Activated gamma-delta T cell treated with anti-CD3 and anti-CD28 coated beads, Interleukin-2, amount 50 U/mL, for 16 hours (primary cell): ENCODE measurements around the gene CLEC3A.
A peak's percentile ranks its signal among the peaks of the same experiment; 100 is the strongest.
"Not testable (repeated sequence)": the region's sequence is repeated elsewhere in the genome, so short reads cannot be mapped to it uniquely, and the experiment has no call there.

ENCODE experiments used
- DNase-seq: peaks from one replicate; pipeline ENCODE4 v3.0.0-alpha.2; 2020; ENCODE audit warnings: low read depth

The CLEC3A gene, protein sequence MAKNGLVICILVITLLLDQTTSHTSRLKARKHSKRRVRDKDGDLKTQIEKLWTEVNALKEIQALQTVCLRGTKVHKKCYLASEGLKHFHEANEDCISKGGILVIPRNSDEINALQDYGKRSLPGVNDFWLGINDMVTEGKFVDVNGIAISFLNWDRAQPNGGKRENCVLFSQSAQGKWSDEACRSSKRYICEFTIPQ

GRCh38 chr16:78022347-78023060 lies at the start of gene CLEC3A:
CLEC3A (plus strand) TSS chr16:78022548; CDS start chr16:78022627, 79 bp downstream.
- DNase-seq: no peak

- no peak for DNase-seq
Observed at GRCh38 chr16:77974883-77975282, 47.5 kb upstream of the CLEC3A start.

DNA sequence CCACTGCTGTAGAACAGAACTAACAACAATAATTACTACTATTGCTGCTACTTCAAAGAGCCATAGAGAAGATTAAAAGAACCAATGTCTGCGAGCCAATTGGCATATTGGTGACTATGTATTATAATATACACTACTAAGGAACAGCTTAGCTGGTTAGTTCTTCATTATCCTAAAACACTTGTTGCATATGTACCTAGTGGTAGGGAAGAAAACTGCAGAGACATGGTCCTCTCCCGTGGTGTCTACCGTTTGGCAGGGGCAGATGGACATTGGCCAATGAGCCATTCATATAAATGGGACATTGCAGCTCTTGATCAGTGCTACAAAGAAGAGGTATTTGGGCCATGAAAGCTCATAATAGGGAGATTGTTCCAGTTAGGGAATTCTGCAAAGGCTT lies 46.4 kb upstream of the CLEC3A start:
- no peak for DNase-seq

GRCh38 chr16:77977339-77977738 lies 45.0 kb upstream of the CLEC3A start:
- no peak for DNase-seq

DNA sequence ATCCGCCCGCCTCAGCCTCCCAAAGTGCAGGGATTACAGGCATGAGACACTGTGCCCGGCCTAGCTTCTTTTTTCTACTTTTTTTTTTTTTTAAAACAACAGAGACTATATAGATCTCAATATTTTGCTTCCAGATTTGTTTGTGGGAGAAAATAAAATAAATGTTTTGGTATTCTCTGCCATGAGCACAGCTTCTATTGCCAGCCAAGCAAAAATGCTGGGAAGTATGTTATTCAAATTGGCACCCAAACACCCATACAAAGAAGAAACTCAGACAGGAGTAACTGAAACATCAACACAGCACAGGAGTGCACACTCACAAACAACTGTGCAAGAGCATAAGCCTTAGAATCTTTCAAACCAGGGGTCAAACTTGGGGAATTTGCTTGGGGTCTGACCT lies 37.2 kb upstream of the CLEC3A start:
- DNase-seq: no peak

DNA sequence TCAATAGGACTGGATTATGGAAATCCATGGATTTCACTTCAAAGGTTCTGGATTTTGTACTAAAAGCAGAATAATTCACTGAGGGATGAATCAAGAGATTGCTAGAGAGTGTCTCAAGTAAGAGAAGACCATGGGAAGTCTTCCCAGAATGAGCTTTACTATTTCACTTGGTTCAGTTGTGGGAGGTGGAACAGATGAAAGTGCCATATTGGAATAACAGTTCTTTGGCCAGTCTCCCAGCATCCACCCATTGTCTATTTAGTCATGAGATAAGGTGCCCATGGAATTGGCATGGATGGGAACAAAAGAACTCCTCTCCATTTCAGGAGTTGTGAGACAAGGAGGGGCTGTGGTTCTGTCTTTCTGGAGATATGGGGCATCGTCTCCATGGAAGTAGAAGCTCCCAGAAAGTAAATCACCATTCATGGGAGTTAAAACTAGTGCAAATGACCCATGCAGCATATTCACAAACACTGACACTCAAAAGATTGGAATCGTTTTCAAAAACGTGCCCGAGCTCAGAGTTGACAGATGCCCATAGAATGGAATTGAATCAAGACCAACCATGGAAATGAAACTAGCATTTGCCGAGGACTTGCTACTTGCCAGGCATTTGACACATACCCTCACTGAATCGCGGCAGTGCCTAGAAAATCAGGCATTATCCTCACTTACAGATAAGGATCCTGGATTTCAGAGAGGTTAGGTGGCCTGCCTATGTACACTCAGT lies 36.2 kb upstream of the CLEC3A start:
- no peak for DNase-seq

- no peak for DNase-seq
Observed at GRCh38 chr16:77987810-77988209, 34.5 kb upstream of the CLEC3A start.

DNA sequence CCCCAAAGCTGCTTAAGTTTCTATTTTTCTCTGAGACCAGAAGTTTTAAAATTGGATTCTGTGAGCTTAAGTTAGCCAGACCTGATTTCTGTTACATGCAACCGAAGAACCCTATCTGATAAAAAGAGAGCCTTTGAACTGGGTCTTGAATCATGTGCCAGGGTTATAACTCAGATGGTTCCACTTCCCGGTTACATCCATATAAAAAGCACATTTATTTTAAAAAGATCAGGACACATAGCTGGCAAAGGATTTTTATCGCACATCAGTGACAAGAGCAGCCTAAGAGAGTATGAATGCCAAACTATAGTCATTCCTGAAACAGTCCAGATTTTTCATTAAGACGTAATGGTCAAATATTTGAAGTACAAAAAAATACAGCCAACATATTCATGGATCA lies 32.5 kb upstream of the CLEC3A start:
- DNase-seq: no peak

- no peak for DNase-seq
Observed at GRCh38 chr16:77991701-77992100, 30.6 kb upstream of the CLEC3A start.

GRCh38 chr16:77992381-77992780 lies 30.0 kb upstream of the CLEC3A start:
- not testable (repeated sequence) for DNase-seq

- no peak for DNase-seq
Observed at GRCh38 chr16:77993111-77993985, 29.0 kb upstream of the CLEC3A start.

DNA sequence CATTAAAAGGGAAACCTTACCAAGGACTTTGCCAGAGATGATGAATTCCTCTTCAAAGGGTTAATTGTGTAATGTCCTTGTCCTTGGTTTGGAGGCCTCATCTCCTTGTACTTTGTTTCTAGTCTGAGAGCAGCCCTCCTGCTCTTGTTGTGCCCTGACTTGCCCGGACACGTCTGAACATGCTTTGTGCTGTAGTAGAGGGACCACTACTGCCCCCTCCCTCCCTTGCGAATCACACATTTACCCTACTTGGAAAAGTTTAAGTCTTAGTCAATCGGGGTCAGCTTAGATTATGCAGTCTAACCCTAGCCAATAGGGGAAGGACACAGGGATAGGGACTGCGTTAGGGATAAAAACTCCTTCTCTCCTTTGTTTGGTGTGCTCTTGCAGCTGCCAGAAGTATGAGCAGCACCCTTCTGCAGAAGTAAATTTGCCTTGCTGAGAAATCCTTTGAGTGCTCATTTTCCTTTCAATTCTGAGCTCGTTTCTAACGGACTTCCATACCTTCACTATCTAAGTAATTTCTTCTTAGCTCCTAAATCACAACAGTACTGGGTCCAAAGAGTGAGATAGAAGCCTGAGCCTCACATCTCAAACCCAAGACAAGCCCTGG lies 26.4 kb upstream of the CLEC3A start:
- no peak for DNase-seq

DNA sequence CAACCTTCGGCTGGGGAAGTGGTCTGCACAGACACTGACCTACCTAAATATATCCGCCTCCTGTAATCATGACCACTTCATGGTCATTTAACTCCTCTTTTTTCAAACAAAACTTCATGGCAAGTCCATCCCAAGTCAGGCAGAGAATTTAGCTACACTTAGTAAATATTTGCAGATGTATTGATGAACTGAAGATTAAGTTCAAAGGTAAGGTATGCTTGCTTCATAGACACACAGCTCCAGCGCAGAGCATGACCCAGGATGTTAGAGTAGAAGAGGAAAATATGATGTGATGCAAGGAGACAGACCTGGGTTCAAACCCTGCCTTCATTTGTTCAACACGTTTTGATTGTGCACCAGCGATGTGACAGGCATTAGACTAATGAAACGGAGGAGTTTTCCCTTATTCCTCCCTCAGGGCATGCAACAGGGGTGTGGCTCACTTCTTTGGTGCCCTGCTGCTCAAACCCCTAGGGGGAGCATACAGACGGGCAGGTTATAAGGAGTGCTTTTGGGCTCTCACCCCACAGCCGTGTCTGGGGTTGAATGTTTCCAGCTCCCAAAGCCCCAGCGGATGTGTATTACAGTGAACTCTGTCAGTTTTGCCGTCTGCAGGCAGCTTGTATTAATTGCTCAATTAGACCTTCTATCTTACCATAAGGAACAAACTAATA lies 23.9 kb upstream of the CLEC3A start:
- no peak for DNase-seq

- no peak for DNase-seq
Observed at GRCh38 chr16:78001451-78002025, 20.8 kb upstream of the CLEC3A start.

- peak; percentile 12 for DNase-seq
Observed at GRCh38 chr16:78002915-78003538, 19.3 kb upstream of the CLEC3A start.

DNA sequence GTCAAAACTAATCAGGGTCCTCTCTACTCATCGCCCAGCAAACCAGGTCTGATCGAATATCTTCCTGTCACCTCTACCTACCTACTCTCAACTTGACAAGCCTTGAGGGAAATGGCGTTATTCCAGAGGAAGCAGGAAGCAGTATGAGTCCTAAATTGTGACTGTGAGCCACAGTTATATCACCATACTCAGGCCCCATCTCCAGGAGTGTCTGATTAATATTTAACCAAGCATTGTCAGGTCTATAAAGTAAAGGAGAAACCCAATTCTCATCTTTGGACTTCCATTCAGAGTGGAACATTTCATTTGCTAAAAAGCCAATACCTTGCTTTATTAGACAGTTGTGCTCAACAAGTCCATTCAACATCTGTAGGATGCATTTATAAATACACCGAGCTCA lies 17.8 kb upstream of the CLEC3A start:
- no peak for DNase-seq

- no peak for DNase-seq
Observed at GRCh38 chr16:78005881-78006280, 16.5 kb upstream of the CLEC3A start.

- no peak for DNase-seq
Observed at GRCh38 chr16:78007121-78007520, 15.2 kb upstream of the CLEC3A start.

GRCh38 chr16:78024159-78024558 lies 1.8 kb downstream of the CLEC3A start:
- DNase-seq: no peak

GRCh38 chr16:78025631-78026030 lies 3.3 kb downstream of the CLEC3A start:
- no peak for DNase-seq
